NOMO-1 (cell line): Measurements from ENCODE around the gene MRPL46.
"Not testable (repeated sequence)": the region's sequence is repeated elsewhere in the genome, so short reads cannot be mapped to it uniquely, and the experiment has no call there.

ENCODE experiments used
- DNase-seq, 2 experiments: peaks; one replicate each; lab custom pipeline; 2025; ENCODE audit not compliant: unreplicated experiment in 2 of 2; lab: John Stamatoyannopoulos, UW

MRPL46 gene

DNA sequence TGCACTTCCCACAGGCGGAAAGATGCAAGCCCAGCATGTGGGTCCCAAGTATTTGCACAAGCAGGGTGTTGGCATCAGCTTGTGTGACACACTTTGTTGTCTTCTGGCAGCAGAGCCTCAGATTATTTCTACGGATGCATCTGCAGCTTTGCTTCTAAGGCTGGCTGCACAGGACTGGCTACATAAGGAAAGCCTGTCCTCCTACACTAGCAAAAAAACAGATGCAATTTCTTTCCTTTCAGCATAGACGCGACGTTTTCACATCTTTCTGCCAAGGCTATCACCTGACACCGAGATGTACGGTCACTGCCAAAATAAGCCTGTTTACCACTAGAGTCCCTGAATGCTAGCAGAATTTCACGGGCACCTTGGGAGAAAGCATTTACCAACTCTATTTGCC is 13.8 kb upstream of the MRPL46 start:
- no peak for DNase-seq

DNA sequence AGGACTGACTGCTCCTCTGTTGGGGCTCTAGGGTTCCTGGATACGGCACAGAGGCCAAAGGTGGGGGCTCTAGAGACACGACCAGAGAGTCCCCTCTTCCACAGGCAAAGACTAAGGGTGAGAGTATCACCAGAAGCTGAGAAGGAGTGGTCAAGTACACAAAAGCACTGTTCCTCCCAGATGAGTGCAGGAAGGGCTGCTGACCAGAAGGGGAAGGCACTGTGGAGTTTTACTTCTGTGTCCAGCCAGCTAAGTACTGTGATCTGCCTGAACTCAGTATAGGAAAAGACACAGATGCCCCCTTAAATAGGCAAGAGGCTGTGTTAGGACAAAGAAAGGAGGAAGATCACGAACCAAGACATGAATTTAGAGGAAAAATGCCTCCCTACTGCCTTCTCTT is 12.0 kb upstream of the MRPL46 start:
- DNase-seq: no peak

DNA sequence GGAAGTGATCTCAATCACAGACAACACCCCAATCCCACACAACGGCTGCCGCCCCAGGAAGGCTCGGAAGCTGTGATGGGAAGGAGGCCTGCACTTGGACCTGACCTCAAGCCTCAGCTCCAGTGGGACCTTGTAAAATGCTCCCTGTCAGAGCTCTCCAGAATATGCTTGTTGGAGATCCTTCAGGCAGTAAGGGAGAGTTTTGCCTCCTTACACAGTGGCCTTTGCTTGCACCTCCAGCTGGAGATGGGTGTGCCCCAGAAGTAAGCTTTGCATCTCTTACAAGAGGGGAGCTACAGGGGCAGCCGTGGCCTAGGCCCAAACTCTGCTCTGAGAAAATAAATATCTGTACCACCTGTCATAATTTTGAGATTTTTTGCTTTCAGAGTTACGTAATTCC is 10.7 kb upstream of the MRPL46 start:
- DNase-seq: no peak

DNA sequence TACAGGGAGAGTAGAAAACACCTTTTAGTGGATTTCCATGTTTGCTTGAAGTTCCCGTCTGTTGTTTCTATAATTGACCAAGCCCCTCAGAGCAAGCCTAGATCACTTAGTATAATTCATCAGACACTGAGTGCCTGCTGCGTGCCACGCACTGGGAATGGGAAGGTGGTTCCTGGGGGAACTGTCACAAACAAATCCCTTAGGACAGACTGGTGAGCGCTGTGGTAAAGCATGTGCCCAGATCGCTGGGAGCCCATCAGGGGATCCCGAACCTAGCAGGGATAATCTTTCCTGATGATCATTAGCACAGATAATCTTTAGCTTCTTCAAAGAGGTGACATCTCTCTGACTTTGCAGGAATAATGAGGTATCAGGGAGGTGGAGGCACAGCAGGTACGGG is 9.9 kb upstream of the MRPL46 start:
- DNase-seq: no peak

DNA sequence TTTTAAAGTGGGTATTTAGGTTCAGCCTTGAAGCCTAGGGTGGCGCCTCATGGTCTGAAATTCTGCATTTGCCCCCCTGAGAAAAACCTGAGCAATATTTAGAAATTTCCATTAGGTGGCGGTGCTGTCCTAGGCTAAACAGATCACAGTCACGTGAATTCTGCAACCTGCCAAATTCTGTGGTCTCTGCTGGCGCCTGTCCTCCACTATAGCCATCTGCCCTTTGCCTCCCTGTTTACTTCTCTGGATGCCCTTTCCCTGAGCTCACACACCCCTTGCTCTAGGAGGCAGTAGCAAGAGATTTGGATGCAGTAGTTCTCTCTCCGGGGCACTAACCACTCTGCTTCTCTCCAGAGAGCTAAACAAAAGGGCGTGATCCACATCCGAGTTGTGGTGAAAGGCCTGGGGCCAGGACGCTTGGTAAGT is 9.5 kb upstream of the MRPL46 start:
- peak; percentile 52 to 58 for DNase-seq

DNA sequence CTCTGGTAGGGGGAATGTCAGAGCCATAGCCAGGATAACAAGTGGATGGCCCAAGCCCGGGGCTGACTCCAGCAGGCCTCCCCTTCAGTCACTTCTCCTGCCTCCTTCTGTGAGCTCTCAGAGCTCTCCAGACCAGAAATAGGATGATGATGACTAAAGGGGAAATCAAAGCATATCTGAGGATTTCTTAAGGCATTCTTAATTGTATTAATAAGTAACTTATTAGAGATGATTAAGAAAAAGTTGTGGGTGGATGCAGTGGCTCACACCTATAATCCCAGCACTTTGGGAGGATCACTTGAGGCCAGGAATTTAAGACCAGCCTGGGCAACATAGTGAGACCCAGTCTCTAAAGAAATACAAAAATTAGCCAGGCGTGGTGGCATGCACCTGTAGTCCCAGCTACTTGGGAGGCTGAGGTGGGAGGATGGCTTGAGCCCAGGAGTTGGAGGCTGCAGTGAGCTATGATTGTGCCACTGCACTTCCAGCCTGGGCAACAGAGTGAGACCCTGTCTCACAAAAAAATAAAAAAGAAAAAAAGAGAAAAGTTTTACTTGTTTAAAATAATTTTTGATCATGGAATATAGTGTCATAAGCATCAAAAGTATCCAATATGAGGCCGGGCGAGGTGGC is 6.6 kb upstream of the MRPL46 start:
- DNase-seq: not testable (repeated sequence)

DNA sequence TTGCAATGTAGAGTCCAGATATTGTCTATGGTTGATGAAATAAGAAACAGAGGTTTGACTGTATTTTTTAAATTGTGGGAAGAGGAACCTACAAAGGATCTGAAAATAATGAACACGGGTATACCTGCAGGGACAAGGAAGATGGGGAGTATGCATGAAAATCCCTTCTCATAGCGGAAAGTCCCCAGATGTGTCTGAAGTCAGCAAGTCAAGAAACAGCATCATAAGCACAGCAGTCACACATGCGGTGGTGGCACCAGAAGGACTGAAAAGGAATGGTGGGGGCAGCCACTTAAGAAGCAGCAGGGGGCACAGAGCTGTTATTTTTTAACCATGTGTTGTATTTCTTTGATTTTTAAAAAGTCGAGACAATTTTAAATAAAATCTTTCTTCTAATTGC is 5.0 kb upstream of the MRPL46 start:
- no peak for DNase-seq

DNA sequence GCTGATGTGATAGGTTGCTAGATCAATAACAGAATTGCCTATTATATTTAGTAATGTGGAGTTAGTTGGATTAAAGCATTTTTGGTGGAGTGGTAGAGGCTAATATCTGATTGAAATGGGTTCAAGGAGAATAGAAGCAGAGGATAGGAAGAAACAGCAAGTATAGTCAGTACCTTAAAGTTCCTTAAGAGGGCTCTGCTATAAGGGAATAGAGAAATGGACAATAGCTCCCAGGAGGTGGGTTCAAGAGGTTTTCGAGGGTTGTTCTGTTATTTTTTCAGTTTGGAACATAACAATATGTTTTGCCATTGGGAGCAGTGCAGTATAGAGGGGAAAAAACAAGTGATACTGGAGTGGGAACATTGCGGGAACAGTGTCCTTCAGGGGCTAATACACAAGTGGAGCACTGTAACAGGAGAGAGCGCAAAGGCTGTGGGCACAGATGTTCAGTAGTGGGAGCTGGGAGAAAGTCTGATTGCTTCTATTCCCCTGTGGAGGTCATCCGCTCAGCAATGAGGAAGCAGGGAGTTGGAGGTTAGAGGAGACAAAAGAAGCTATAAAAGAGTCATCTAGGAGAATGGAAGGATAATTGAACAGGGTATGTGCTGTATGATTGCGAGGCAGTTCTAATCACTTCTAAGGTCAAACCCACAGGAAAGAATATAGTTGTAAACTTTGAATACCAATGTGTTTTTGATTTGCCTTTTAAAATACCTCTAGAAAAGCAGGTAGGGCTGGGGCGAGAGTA is 3.6 kb upstream of the MRPL46 start:
- DNase-seq: no peak

DNA sequence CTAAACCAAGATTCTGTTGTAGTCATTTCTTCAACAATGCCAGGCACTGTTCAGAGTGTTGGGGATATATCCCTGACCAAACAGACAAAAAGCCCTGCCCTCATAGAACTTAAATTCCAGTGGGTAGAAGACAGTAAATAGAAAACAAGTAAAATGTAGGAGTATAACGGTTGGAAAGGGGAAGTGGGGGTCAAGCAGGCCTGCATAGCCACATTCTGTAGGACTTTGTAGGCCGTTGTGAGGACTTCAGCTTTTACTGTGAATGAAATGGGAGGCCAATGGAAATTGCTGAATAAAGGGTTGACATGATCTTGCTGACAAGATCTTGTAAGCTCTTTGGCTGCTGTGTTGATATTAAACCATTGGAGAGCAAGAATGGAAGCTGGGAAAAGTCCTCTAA is 2.1 kb upstream of the MRPL46 start:
- no peak for DNase-seq

DNA sequence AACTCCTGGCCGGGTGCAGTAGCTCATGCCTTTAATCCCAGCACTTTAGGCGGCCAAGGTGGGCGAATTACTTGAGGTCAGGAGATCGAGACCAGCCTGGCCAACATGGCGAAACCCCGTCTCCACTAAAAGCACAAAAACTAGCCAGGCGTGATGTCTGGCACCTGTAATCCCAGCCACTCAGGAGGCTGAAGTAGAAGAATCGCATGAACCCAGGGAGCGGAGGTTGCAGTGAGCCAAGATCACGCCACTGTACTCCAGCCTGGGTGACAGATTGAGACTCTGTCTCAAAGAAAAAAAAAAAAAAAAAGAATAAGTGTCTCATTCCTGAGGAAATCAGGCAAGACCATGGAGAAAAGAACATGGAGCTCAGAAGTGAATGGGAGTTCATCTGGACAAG is 1.5 kb upstream of the MRPL46 start:
- not testable (repeated sequence) for DNase-seq

DNA sequence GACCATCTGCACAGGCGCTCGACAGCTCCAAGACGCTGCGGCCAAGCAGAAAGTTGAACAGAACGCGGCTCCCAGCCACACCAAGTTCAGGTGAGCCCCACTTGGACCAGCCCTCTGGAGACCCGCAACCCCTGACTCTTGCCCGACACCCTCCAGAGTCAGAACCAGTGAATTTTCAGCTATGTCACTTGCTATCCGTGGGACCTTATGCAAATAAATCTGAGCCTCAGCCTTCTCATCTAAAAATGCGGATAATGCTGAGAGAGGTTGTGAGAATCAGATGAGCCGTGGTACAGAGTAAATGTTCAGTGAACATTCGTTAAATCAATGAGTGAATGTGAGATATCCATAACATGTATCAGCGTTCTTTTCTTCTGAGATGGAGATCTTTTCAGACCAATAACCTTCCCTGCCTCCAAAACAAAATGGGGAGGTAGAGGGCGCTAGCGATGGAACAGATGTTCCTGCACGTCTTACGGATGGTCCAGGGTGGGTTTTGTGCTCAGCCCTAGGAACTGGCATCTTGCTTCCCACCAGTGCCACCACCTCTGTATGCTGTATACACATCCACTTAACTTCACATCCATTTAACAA is 844 bp upstream of the MRPL46 start:
- no peak for DNase-seq

DNA sequence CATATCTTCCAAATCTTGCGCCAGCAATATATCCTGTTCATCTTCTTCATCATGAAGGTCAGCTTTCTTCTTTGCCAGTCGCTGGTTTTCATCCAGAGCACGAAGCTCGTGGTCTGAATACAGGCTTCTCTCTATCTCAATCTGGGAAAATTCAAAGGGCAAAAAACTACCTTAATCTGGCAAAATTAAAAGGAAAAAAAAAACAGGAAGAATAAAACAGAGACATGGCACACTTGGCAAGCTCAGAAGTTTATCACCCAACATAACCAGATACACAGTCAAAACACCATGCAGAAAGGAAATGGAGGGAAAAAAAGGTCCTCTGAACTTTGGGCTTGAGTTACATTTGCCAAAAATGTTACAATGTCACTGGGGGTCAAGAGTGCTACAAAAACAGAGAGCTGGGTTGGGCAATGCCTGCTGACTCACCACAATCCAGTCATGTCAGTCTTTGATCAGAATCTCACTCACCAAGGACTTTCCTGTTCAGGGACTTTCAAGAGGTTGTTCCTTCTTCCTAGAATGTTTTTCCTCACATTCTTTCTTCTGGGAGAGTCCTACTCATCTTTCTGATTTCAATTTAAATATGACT is 1.5 kb downstream of the MRPL46 start:
- DNase-seq: peak; percentile 39 to 51

DNA sequence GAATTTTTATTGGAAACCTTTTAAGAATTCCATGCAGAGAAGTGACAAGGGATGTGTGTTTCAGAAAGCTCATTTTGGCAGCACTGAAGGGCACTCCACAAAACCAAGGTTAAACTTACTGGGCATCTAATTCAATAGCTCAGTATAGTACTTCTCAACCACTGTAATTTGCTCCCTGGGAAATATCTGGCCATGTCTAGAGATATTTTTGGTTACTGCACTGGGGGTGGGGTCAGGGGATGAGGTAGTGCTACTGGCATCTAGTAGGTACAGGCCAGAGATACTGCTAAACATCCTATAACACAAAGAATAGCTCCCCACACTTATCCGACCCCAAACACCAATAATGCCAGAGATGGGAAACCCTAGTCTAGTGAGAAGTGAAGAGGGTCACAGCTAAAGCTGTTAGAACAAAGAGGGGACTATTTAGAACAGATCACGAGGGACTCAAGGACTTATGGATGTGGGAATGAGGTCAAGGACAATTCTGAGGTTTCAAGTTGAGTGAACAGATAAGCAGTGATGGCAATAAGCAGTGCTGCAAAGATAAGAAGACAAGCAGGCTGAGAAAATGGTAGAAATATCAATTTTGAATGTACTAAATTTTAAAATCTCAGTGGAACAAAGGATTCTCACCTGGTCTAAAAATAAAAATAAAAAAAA is 3.2 kb downstream of the MRPL46 start:
- no peak for DNase-seq

DNA sequence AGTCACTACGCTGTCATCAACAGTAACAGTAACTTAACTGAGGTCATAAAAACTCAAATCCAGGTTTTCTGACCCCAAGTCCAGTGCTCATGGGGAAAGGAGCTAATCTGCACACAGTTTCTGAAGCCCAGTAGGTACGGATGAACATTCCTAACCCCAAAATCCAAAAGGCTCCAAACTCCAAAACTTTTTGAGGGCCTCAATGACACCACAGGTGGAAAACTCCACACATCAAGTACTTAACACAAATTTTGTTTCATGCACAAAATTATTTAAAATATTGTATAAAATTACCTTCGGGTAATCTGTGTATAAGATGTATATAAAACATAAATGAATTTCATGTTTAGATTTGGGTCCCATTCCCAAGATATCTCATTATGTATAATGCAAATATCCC is 10.5 kb downstream of the MRPL46 start:
- no peak for DNase-seq

DNA sequence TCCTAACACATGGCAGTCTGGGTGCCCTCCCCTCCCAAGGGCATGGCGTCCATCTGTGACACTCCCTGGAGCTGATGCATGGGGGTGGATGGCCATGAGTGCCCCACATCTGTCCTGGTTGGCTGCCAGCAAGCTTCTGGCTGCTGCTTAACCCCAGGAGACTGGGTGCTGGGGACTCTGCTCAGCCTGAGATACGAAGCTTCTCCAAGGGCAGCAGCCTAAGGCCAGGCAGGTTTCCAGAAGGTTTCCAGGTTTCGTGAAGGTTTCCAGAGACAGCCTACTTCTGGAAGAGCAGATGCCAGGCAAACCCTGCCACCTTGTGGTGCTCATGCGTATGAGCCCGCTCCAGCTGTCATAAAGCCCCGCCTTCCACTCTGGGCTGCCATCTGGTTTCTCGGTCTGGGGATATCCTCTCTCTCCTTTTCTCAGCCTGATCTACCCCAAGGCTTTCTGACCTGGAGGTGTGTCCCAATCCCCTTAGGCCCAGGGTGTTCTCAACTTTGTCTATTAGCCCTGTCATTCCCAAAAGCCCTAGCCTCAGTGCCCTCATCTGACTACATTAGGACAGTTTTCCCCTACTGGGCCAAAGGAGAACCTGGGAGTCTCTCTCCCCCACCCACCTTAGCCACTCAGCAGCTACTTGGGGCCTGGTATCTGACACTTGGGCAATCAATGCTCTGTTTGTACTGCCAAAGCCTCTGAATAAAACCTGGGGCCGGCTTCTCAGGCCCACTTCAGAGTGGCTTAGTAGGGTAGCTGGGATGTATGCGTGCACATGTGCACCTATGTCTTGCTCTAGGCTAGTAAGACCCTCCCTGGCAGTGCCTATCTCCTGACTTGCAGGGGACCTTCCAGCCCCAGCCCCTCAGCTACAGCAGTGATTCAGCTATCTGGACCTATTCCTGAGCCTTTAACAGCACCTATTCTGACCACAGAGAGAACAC is 12.0 kb downstream of the MRPL46 start:
- peak; percentile 32 to 51 for DNase-seq

DNA sequence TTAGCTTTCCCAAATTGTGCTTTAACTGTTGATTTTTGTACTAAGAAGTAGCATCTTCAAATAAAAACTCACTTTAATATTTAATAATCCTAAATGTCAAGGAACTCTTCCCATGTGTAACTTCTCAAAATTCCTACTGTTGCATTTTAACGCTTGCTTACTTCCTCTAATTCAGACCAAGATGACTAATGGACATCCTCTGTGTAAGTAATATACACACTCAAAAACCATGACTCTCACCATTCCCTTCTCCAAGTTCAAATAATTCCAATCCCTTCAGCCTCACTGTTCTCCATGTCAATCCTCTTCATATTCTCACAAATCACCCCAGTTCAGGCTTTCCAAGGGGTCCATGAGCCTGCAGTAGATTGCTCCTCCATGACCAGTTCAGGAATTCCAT is 13.0 kb downstream of the MRPL46 start:
- DNase-seq: peak in 1 of 2 experiments; percentile 16

DNA sequence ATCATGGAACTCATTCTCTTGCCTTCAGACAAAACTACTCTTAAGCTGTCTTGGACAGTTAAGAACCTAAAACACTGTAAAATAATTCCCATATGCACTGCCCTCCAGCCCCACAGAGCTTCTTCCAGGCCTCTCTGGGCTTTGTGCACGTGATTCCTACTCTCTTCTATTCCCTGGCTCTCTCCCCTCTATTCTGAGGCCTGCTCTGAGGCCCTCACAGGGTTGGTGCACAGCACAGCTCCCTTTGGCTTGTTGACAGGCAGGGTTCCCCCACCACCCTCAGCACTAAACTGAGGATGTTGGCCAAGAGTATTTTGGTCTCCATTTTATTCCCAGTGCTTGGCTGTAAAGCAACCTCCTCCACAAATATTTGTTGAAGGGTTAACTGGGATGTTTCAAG is 13.5 kb downstream of the MRPL46 start:
- no peak for DNase-seq

DNA sequence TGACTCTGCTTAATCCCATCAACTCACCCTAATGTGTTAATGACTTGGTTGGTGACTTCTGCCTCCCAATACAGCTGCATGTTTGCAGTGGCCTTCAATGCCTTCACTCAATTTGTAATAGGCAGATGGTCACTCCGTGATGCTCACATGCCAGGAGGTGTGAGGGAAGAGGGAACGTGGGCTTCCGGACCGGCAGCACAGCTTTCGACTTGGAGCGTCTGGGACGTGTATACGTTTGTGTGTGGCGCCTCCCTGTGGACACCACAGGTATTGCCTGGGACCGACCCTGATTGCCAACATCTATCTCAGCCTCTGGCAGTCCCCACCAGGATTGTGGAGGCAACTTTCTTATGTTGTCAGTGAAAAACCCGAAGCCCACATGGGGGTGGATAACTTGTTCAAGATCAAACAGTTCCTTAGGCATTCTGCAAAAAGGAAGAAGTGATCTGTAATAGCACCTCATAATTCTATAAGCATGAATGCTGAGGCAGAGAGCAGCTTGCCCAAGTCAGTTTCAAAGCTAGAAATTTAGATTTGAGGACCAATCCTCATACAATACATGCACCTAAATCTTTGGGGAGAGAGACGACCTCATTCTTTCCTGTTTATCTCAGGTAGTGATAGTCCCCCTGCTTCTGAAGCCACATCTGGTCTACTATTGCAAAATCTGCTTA is 16.9 kb downstream of the MRPL46 start:
- peak; percentile 29 to 45 for DNase-seq

DNA sequence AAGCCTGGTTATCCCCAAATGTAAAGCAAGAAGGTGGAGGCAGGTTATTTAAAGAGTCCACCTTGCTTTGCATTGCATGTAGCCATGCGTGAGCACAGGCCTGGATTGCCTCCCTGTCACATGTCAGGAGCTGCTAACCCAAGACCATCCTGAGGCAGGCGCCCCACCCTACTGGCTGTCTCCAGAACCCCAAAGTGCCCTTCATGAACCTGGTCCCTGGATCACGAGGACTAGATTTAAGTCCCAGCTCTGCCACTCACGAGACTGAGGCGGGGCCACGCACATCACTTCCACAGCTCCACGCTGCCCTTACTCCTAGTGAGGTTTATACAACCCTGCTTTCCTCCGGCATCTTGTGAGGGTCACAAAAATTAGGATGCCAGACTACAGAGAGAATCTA is 17.6 kb downstream of the MRPL46 start:
- no peak for DNase-seq
